ENCODE results near the gene PRKN.

Gene PRKN

GRCh38 chr6:162220876-162221275 is 506.7 kb downstream of the PRKN start:
- DNase-seq = no peak

GRCh38 chr6:162219266-162219665 is 508.3 kb downstream of the PRKN start:
- DNase-seq = no peak

GRCh38 chr6:162217811-162218493 is 509.6 kb downstream of the PRKN start:
- no peak for DNase-seq

GRCh38 chr6:162217058-162217457 is 510.5 kb downstream of the PRKN start:
- DNase-seq = no peak

- no peak for DNase-seq
Observed at GRCh38 chr6:162211777-162212176, 515.8 kb downstream of the PRKN start.

GRCh38 chr6:162211022-162211421 is 516.5 kb downstream of the PRKN start:
- DNase-seq = no peak

- DNase-seq = no peak
Observed at GRCh38 chr6:162203287-162203686, 524.3 kb downstream of the PRKN start.

- no peak for DNase-seq
Observed at GRCh38 chr6:162200945-162201690, 526.4 kb downstream of the PRKN start.

- DNase-seq = no peak
Observed at GRCh38 chr6:162200041-162200440, 527.5 kb downstream of the PRKN start.

GRCh38 chr6:162198925-162199324 is 528.6 kb downstream of the PRKN start:
- DNase-seq = no peak

- no peak for DNase-seq
Observed at GRCh38 chr6:162198076-162198475, 529.5 kb downstream of the PRKN start.

GRCh38 chr6:162195441-162195840 is 532.1 kb downstream of the PRKN start:
- no peak for DNase-seq

- no peak for DNase-seq
Observed at GRCh38 chr6:162190981-162191380, 536.6 kb downstream of the PRKN start.

GRCh38 chr6:162187168-162187935 is 540.2 kb downstream of the PRKN start:
- no peak for DNase-seq

- no peak for DNase-seq
Observed at GRCh38 chr6:162184465-162184864, 543.1 kb downstream of the PRKN start.

- no peak for DNase-seq
Observed at GRCh38 chr6:162181741-162182401, 545.7 kb downstream of the PRKN start.

GRCh38 chr6:162181111-162181510 is 546.5 kb downstream of the PRKN start:
- DNase-seq = no peak

- DNase-seq = no peak
Observed at GRCh38 chr6:162179196-162179951, 548.2 kb downstream of the PRKN start.

- DNase-seq = no peak
Observed at GRCh38 chr6:162178666-162179065, 548.9 kb downstream of the PRKN start.

- no peak for DNase-seq
Observed at GRCh38 chr6:162178266-162178665, 549.3 kb downstream of the PRKN start.

GRCh38 chr6:162177746-162178145 is 549.8 kb downstream of the PRKN start:
- DNase-seq = peak; percentile 53

GRCh38 chr6:162173466-162173865 is 554.1 kb downstream of the PRKN start:
- no peak for DNase-seq
